Thyroid gland (tissue), 4 donors: ENCODE measurements around the gene TTC16. TPM values are rescaled to one million over a fixed set of nuclear protein-coding genes. Genes with fewer than 3 reads are reported as not detected.

Experiments
- DNase-seq, 2 donors: peaks; one replicate each; pipeline ENCODE4 v3.0.0-alpha.2; 2019
- H3K27ac ChIP-seq, 3 donors: fragments of 200-600 bp; sonication (generic); 1 replicate in 2 of 3; 2 replicates in 1 of 3; pipeline ENCODE4 v1.5.1; 2016 to 2019; ENCODE audit warnings: mild to moderate bottlenecking in 1 of 3, moderate library complexity in 1 of 3
- H3K27me3 ChIP-seq: fragments of 200-600 bp; sonication (generic); one replicate; pipeline ENCODE4 v1.5.1; 2019
- H3K36me3 ChIP-seq, 2 donors: fragments of 200-600 bp; sonication (generic); one replicate each; pipeline ENCODE4 v1.5.1; 2016 to 2019
- H3K4me1 ChIP-seq, 2 donors: fragments of 200-600 bp; sonication (generic); one replicate each; pipeline ENCODE4 v1.5.1; 2017 to 2019
- H3K4me3 ChIP-seq, 3 donors: fragments of 200-600 bp; sonication (generic); replicated peaks in 1 of 3; 1 replicate in 2 of 3; 2 replicates in 1 of 3; pipeline ENCODE4 v1.5.1; 2016; ENCODE audit warnings: mild to moderate bottlenecking in 1 of 3
- H3K9me3 ChIP-seq: fragments of 200-600 bp; sonication (generic); one replicate; pipeline ENCODE4 v1.5.1; 2017
- POLR2A ChIP-seq, 2 donors: fragments of 450-650 bp; IDR thresholded peaks; one replicate each; pipeline ENCODE4 v1.6.1; 2017; ENCODE audit warnings: antibody characterized with exemption in 2 of 2, mild to moderate bottlenecking in 2 of 2, moderate library complexity in 1 of 2
- WGBS, 2 donors: methylation state at CpG; one replicate each; pipeline ENCODE4 v1.1.5; 2017; 5-methylcytosine and 5-hydroxymethylcytosine counted together
- intact Hi-C: fragments of 100-400 bp; cut with DNase I; formaldehyde crosslinking; loops from one replicate; pipeline ENCODE4 v1.15.1; 2023
- total RNA-seq, 4 donors: library from RNA; depleted of rRNA; stranded (reverse); fragments of >200 nt; gene quantifications; one replicate each; pipeline ENCODE4 v1.2.3, GENCODE V29; 2016
- TF ChIP-seq, protein P1 (sequence below), 6 experiments: fragments of 200-600 bp in 3 of 6; fragments of 450-650 bp in 3 of 6; sonication (generic) in 3 of 6; IDR thresholded peaks; one replicate each; pipeline ENCODE4 v1.5.1; 2016 to 2019; ENCODE audit warnings: antibody characterized with exemption in 6 of 6, mild to moderate bottlenecking in 2 of 6, inconsistent platforms in 1 of 6, moderate library complexity in 1 of 6

TTC16 gene
- total RNA-seq, 4 donors from 2014 or later, result 0.40 to 0.45 (median 0.44) TPM; not detected in 1

- H3K27ac ChIP-seq, result no peak overlapping the region
- no peak for TF ChIP-seq POLR2A (IDR thresholded peaks at IDR 0.05)
- TF ChIP-seq, protein P1, sequence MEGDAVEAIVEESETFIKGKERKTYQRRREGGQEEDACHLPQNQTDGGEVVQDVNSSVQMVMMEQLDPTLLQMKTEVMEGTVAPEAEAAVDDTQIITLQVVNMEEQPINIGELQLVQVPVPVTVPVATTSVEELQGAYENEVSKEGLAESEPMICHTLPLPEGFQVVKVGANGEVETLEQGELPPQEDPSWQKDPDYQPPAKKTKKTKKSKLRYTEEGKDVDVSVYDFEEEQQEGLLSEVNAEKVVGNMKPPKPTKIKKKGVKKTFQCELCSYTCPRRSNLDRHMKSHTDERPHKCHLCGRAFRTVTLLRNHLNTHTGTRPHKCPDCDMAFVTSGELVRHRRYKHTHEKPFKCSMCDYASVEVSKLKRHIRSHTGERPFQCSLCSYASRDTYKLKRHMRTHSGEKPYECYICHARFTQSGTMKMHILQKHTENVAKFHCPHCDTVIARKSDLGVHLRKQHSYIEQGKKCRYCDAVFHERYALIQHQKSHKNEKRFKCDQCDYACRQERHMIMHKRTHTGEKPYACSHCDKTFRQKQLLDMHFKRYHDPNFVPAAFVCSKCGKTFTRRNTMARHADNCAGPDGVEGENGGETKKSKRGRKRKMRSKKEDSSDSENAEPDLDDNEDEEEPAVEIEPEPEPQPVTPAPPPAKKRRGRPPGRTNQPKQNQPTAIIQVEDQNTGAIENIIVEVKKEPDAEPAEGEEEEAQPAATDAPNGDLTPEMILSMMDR (IDR thresholded peaks at IDR 0.05), result no peak
- intact Hi-C loops, result loop anchor here (5.0 kb wide), 1 partner anchor 122 kb away; no protein-coding TSS in a partner anchor
- H3K36me3 ChIP-seq, result peaks cover 0 to 4% of the 10 kb centered on the region in 2 donors
- peaks cover 4 to 9% of the 10 kb centered on the region in 2 donors for H3K4me1 ChIP-seq
- H3K9me3 ChIP-seq, result no peaks in the 10 kb centered on the region
- DNase-seq, result no peak
- H3K4me3 ChIP-seq, result no peak overlapping the region
- 91 to 93% methylated on average over 16 to 17 of the region's 18 CpGs for WGBS, 2 donors
- H3K27me3 ChIP-seq, result no peaks in the 10 kb centered on the region
These were observed 13.8 kb downstream of the TTC16 start for GRCh38 chr9:127729522-127730256.

- intact Hi-C loops, result loop anchor here (5.0 kb wide), 1 partner anchor 123 kb away; no protein-coding TSS in a partner anchor
- 75 to 92% methylated on average over 5 to 6 of the region's 9 CpGs for WGBS, 2 donors
- no peaks in the 10 kb centered on the region for H3K27me3 ChIP-seq
These were observed 14.4 kb downstream of the TTC16 start for GRCh38 chr9:127730262-127730661.

DNA sequence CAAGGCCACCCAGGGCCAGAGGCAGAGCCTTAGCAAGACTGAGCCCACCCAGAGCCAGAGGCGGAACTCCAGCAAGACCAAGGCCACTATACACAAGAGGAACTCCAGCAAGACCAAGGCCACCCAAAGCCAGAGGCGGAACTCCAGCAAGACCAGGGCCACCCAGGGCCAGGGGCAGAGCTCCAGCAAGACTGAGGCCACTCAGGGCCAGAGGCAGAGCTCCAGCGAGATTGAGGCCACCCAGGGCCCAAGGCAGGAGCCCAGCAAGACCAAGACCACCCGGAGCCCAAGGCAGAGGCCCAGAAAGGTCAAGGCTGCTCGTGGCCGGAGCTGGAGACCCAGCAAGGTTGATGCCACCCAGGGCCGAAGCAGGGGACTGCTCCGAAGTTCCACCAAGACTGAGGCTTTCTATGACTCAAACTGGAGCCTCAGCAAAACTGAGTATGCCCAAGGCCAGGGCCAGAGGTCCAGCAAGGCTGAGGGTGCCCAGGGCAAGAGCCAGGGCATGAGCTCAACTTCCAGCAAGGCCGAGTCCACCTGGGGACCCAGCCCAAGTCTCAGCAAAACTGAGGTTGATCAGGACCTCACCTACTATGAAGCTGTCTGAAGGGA lies 15.0 kb downstream of the TTC16 start:
- Histone ChIP-seq H3K4me1 (peaks cover 4 to 7% of the 10 kb centered on the region in 2 donors), H3K4me3 (no peak overlapping the region), H3K27ac (no peak overlapping the region), H3K9me3 (no peaks in the 10 kb centered on the region), H3K36me3 (peaks cover 0 to 4% of the 10 kb centered on the region in 2 donors), H3K27me3 (no peaks in the 10 kb centered on the region)
- WGBS, 2 donors, result 80 to 93% methylated on average over 3 to 8 of the region's 9 CpGs
- no peak for TF ChIP-seq POLR2A (IDR thresholded peaks at IDR 0.05)
- TF ChIP-seq, protein P1 (IDR thresholded peaks at IDR 0.05), result no peak
- no peak for DNase-seq
- intact Hi-C loops, result loop anchor here (5.0 kb wide), 1 partner anchor 124 kb away; no protein-coding TSS in a partner anchor

More at GRCh38 chr9:127730262-127730661, 14.4 kb downstream of the TTC16 start:
- H3K36me3 ChIP-seq, result peaks cover 0 to 4% of the 10 kb centered on the region in 2 donors
- no peak for DNase-seq
- H3K9me3 ChIP-seq, result no peaks in the 10 kb centered on the region
- TF ChIP-seq, protein P1 (IDR thresholded peaks at IDR 0.05), result no peak
- TF ChIP-seq POLR2A (IDR thresholded peaks at IDR 0.05), result no peak
- H3K27ac ChIP-seq, result no peak overlapping the region
- H3K4me3 ChIP-seq, result no peak overlapping the region
- H3K4me1 ChIP-seq, result peaks cover 4 to 7% of the 10 kb centered on the region in 2 donors

GRCh38 chr9:127731938-127732337 lies 16.1 kb downstream of the TTC16 start:
- Histone ChIP-seq H3K9me3 (no peaks in the 10 kb centered on the region), H3K4me3 (no peak overlapping the region), H3K27ac (no peak overlapping the region), H3K4me1 (peaks cover 4 to 7% of the 10 kb centered on the region in 2 donors), H3K36me3 (peaks cover 0 to 4% of the 10 kb centered on the region in 2 donors), H3K27me3 (no peaks in the 10 kb centered on the region)
- intact Hi-C loops, result loop anchor here (2.0 to 5.0 kb wide), 2 partner anchors 125 to 223 kb away; no protein-coding TSS in a partner anchor
- TF ChIP-seq POLR2A (IDR thresholded peaks at IDR 0.05), result no peak
- TF ChIP-seq, protein P1 (IDR thresholded peaks at IDR 0.05), result no peak
- WGBS, 2 donors, result 68 to 72% methylated on average over 14 to 15 of the region's 16 CpGs
- no peak for DNase-seq
